Measurements from ENCODE around the gene TBPL2.
"Not testable (repeated sequence)": the region's sequence is repeated elsewhere in the genome, so short reads cannot be mapped to it uniquely, and the experiment has no call there.

TBPL2 gene

GRCh38 chr14:55404173-55404854, 36.1 kb downstream of the TBPL2 start:
- DNase-seq (ENCODE audit: low read depth in 2 of 2, low spot score in 1 of 2): no peak

- no peak for DNase-seq (ENCODE audit: low read depth in 2 of 2, low spot score in 1 of 2)
Measured at GRCh38 chr14:55401751-55402150, 38.7 kb downstream of the TBPL2 start.

GRCh38 chr14:55399852-55400251, 40.6 kb downstream of the TBPL2 start:
- no peak for DNase-seq (ENCODE audit: low read depth in 2 of 2, low spot score in 1 of 2)

GRCh38 chr14:55399183-55399582, 41.2 kb downstream of the TBPL2 start:
- DNase-seq (ENCODE audit: low read depth in 2 of 2, low spot score in 1 of 2): no peak

GRCh38 chr14:55398679-55399078, 41.7 kb downstream of the TBPL2 start:
- no peak for DNase-seq (ENCODE audit: low read depth in 2 of 2, low spot score in 1 of 2)

GRCh38 chr14:55389330-55389729, 51.1 kb downstream of the TBPL2 start:
- DNase-seq (ENCODE audit: low read depth in 2 of 2, low spot score in 1 of 2): no peak

GRCh38 chr14:55388160-55388559, 52.3 kb downstream of the TBPL2 start:
- no peak for DNase-seq (ENCODE audit: low read depth in 2 of 2, low spot score in 1 of 2)

- DNase-seq (ENCODE audit: low read depth in 2 of 2, low spot score in 1 of 2): no peak
Measured at GRCh38 chr14:55387121-55387520, 53.3 kb downstream of the TBPL2 start.

- DNase-seq (ENCODE audit: low read depth in 2 of 2, low spot score in 1 of 2): no peak
Measured at GRCh38 chr14:55386037-55386808, 54.2 kb downstream of the TBPL2 start.

- DNase-seq (ENCODE audit: low read depth in 2 of 2, low spot score in 1 of 2): no peak
Measured at GRCh38 chr14:55384536-55384935, 55.9 kb downstream of the TBPL2 start.

- DNase-seq (ENCODE audit: low read depth in 2 of 2, low spot score in 1 of 2): no peak
Measured at GRCh38 chr14:55383541-55384140, 56.8 kb downstream of the TBPL2 start.

GRCh38 chr14:55383056-55383466, 57.4 kb downstream of the TBPL2 start:
- not testable (repeated sequence) for DNase-seq (ENCODE audit: low read depth in 2 of 2, low spot score in 1 of 2)

GRCh38 chr14:55382483-55382882, 57.9 kb downstream of the TBPL2 start:
- DNase-seq (ENCODE audit: low read depth in 2 of 2, low spot score in 1 of 2): no peak

- no peak for DNase-seq (ENCODE audit: low read depth in 2 of 2, low spot score in 1 of 2)
Measured at GRCh38 chr14:55381561-55381960, 58.9 kb downstream of the TBPL2 start.

GRCh38 chr14:55381040-55381439, 59.4 kb downstream of the TBPL2 start:
- no peak for DNase-seq (ENCODE audit: low read depth in 2 of 2, low spot score in 1 of 2)

- DNase-seq (ENCODE audit: low read depth in 2 of 2, low spot score in 1 of 2): no peak
Measured at GRCh38 chr14:55377236-55377635, 63.2 kb downstream of the TBPL2 start.

- no peak for DNase-seq (ENCODE audit: low read depth in 2 of 2, low spot score in 1 of 2)
Measured at GRCh38 chr14:55374771-55375170, 65.6 kb downstream of the TBPL2 start.

- DNase-seq (ENCODE audit: low read depth in 2 of 2, low spot score in 1 of 2): no peak
Measured at GRCh38 chr14:55373784-55374705, 66.4 kb downstream of the TBPL2 start.

GRCh38 chr14:55372825-55373224, 67.6 kb downstream of the TBPL2 start:
- no peak for DNase-seq (ENCODE audit: low read depth in 2 of 2, low spot score in 1 of 2)

GRCh38 chr14:55372423-55372822, 68.0 kb downstream of the TBPL2 start:
- DNase-seq (ENCODE audit: low read depth in 2 of 2, low spot score in 1 of 2): no peak

- DNase-seq (ENCODE audit: low read depth in 2 of 2, low spot score in 1 of 2): no peak
Measured at GRCh38 chr14:55370883-55371455, 69.4 kb downstream of the TBPL2 start.
